HCT116 (cell line): Measurements from ENCODE around the gene MAML3. TPM values are rescaled to one million over a fixed set of nuclear protein-coding genes. Genes with fewer than 3 reads are reported as not detected.

Source experiments
- ATAC-seq: fragments of 200-7000 bp; cut with Tn5 transposase; 2 replicates; pipeline ENCODE4 v1.9.1; 2020; ENCODE audit warnings: mild to moderate bottlenecking, moderate library complexity
- BruUV-seq: library from RNA; stranded (reverse); fragments of 400-500 nt; replicated peaks from 2 replicates; lab custom pipeline; 2021; lab: Mats Ljungman, UMichigan
- CTCF ChIA-PET: fragments of 300-600 bp; sonication (Branson Sonifier 250); formaldehyde crosslinking; loops from one replicate; lab custom pipeline; 2021; ENCODE audit warnings: antibody characterized with exemption; lab: Charles Lee
- POLR2A ChIA-PET: fragments of 300-600, 350-600 bp; sonication (Branson Sonifier 250); formaldehyde crosslinking; loops from one replicate; lab custom pipeline; 2021; ENCODE audit warnings: antibody characterized with exemption; lab: Charles Lee
- RAD21 ChIA-PET, 2 experiments: fragments of 300-600 bp; sonication (Branson Sonifier 250); formaldehyde crosslinking; loops; one replicate each; lab custom pipeline; 2023; ENCODE audit warnings: low total read pairs in 2 of 2; ENCODE audit not compliant: uncharacterized antibody in 2 of 2, unreplicated experiment in 2 of 2, low non-redundant PET in 1 of 2; lab: Charles Lee
- DNase-seq: peaks from one replicate; pipeline ENCODE4 v3.0.0-alpha.2; 2010; ENCODE audit warnings: low read depth, low spot score
- H2AFZ ChIP-seq: fragments of 200-600 bp; shearing (Covaris generic), sonication (generic); 2 replicates; pipeline ENCODE4 v1.6.1; 2017; ENCODE audit warnings: low read depth, mixed run types, mixed read lengths, antibody characterized with exemption, low read length; ENCODE audit not compliant: poor library complexity, severe bottlenecking
- H3K27ac ChIP-seq: 2 replicates; pipeline ENCODE4 v1.5.1; 2012; ENCODE audit warnings: low read depth, low read length
- H3K27me3 ChIP-seq: fragments of 200-600 bp; sonication (generic); 2 replicates; pipeline ENCODE4 v1.6.1; 2016; ENCODE audit warnings: mixed run types, low read length, mixed read lengths; ENCODE audit not compliant: insufficient read depth
- H3K36me3 ChIP-seq, 2 experiments: fragments of 200-500 bp in 1 of 2; fragments of 200-600 bp in 1 of 2; sonication (Bioruptor generic) in 1 of 2; sonication (generic) in 1 of 2; 2 replicates each; pipeline versions ENCODE4 v1.5.1 to v1.6.1; 2014 to 2016; ENCODE audit warnings: low read length in 2 of 2, inconsistent platforms in 1 of 2, mixed read lengths in 1 of 2, mixed run types in 1 of 2; ENCODE audit not compliant: insufficient read depth in 2 of 2, control insufficient read depth in 1 of 2
- H3K4me1 ChIP-seq, 2 experiments: fragments of 200-600 bp in 1 of 2; sonication (generic) in 1 of 2; 2 replicates each; pipeline versions ENCODE4 v1.5.1 to v1.6.1; 2012 to 2017; ENCODE audit warnings: low read length in 2 of 2, inconsistent platforms in 1 of 2, mild to moderate bottlenecking in 1 of 2, mixed read lengths in 1 of 2, mixed run types in 1 of 2, moderate library complexity in 1 of 2; ENCODE audit not compliant: insufficient read depth in 2 of 2, control insufficient read depth in 1 of 2
- H3K4me2 ChIP-seq: fragments of 200-600 bp; sonication (generic); 2 replicates; pipeline ENCODE4 v1.6.1; 2017; ENCODE audit warnings: mixed run types, low read length, mixed read lengths
- H3K4me3 ChIP-seq, 2 experiments: fragments of 200-600 bp in 1 of 2; sonication (generic) in 1 of 2; replicated peaks in 1 of 2; 2 replicates each; pipeline ENCODE4 v1.5.1; 2011 to 2016; ENCODE audit warnings: low read length in 2 of 2, control low read depth in 1 of 2, low read depth in 1 of 2, mild to moderate bottlenecking in 1 of 2, mixed read lengths in 1 of 2, mixed run types in 1 of 2
- H3K79me2 ChIP-seq: fragments of 200-600 bp; sonication (generic); 2 replicates; pipeline ENCODE4 v1.6.1; 2017; ENCODE audit warnings: mild to moderate bottlenecking, mixed run types, low read length, moderate library complexity, mixed read lengths; ENCODE audit not compliant: insufficient read depth
- H3K9ac ChIP-seq: fragments of 200-600 bp; sonication (generic); 2 replicates; pipeline ENCODE4 v1.6.1; 2016; ENCODE audit warnings: low read length, mixed read lengths
- H3K9me2 ChIP-seq: fragments of 200-600 bp; sonication (generic), shearing (Covaris generic); 2 replicates; pipeline ENCODE4 v1.6.1; 2017; ENCODE audit warnings: mixed run types, mild to moderate bottlenecking, moderate library complexity; ENCODE audit not compliant: insufficient read depth
- H3K9me3 ChIP-seq, 2 experiments: fragments of 200-500 bp in 1 of 2; fragments of 200-600 bp in 1 of 2; sonication (Bioruptor generic) in 1 of 2; sonication (generic) in 1 of 2; 2 replicates each; pipeline ENCODE4 v1.6.1; 2014 to 2017; ENCODE audit warnings: low read length in 2 of 2, mixed read lengths in 2 of 2, inconsistent platforms in 1 of 2, low read depth in 1 of 2, mild to moderate bottlenecking in 1 of 2, mixed run types in 1 of 2, moderate library complexity in 1 of 2; ENCODE audit not compliant: control insufficient read depth in 1 of 2, insufficient read depth in 1 of 2
- H4K20me1 ChIP-seq: fragments of 200-600 bp; sonication (generic), shearing (Covaris generic); 2 replicates; pipeline ENCODE4 v1.6.1; 2017; ENCODE audit warnings: mixed run types, mild to moderate bottlenecking, moderate library complexity; ENCODE audit not compliant: insufficient read depth
- ATF3 ChIP-seq: IDR thresholded peaks from 2 replicates; pipeline ENCODE4 v1.6.1; 2012
- CBX3 ChIP-seq: IDR thresholded peaks from 2 replicates; pipeline ENCODE4 v1.6.1; 2012; ENCODE audit warnings: low read depth
- EGR1 ChIP-seq: IDR thresholded peaks from 2 replicates; pipeline ENCODE4 v1.6.1; 2012; ENCODE audit warnings: low read depth
- JUND ChIP-seq: IDR thresholded peaks from 2 replicates; pipeline ENCODE4 v1.6.1; 2012
- POLR2A ChIP-seq: IDR thresholded peaks from 2 replicates; pipeline ENCODE4 v1.7.0; 2011; ENCODE audit warnings: borderline replicate concordance; ENCODE audit not compliant: insufficient read depth, insufficient read length; ENCODE audit errors: extremely low read depth
- REST ChIP-seq: IDR thresholded peaks from 2 replicates; pipeline ENCODE4 v1.6.1; 2012; ENCODE audit warnings: low read depth
- SIN3A ChIP-seq: IDR thresholded peaks from 2 replicates; pipeline ENCODE4 v1.6.1; 2012; ENCODE audit warnings: low read depth
- SP1 ChIP-seq: IDR thresholded peaks from 2 replicates; pipeline ENCODE4 v1.6.1; 2012; ENCODE audit warnings: low read depth
- SRF ChIP-seq: IDR thresholded peaks from 2 replicates; pipeline ENCODE4 v1.6.1; 2012; ENCODE audit warnings: low read depth
- intact Hi-C: fragments of 100-400 bp; cut with micrococcal nuclease; formaldehyde crosslinking; loops from 2 replicates; pipeline ENCODE4 v1.10.0; 2022
- total RNA-seq: library from RNA; stranded (reverse); gene quantifications from one replicate; pipeline ENCODE4 v1.2.1, GENCODE V29; 2021; ENCODE audit not compliant: unreplicated experiment
- TF ChIP-seq, protein P1 (sequence below), 3 experiments: fragments of 200-600 bp in 1 of 3; sonication (generic) in 1 of 3; IDR thresholded peaks in 2 of 3; conservative IDR thresholded peaks in 1 of 3; 2 replicates each; pipeline ENCODE4 v1.5.1; 2012 to 2017; ENCODE audit warnings: low read depth in 2 of 3, low read length in 2 of 3, antibody characterized with exemption in 1 of 3, borderline replicate concordance in 1 of 3, control low read depth in 1 of 3, mild to moderate bottlenecking in 1 of 3, mixed read lengths in 1 of 3, mixed run types in 1 of 3, moderate library complexity in 1 of 3; ENCODE audit not compliant: insufficient read depth in 1 of 3

Gene MAML3
- total RNA-seq, 1 experiment from 2014 or later: 3.1 TPM

- no peak overlapping the region for H2AFZ ChIP-seq
- H3K9ac ChIP-seq: no peak overlapping the region
- H4K20me1 ChIP-seq: no peaks in the 10 kb centered on the region
- no TSS peak for BruUV-seq
- H3K4me1 ChIP-seq: peaks cover 0 to under 1% of the 10 kb centered on the region in 2 experiments; a peak in 1 of 4 replicates
- no peaks in the 10 kb centered on the region for H3K9me2 ChIP-seq
- no peak overlapping the region for H3K27ac ChIP-seq
- RAD21 ChIA-PET: no interaction called here
- H3K36me3 ChIP-seq: no peaks in the 10 kb centered on the region
- POLR2A ChIA-PET: no interaction called here
- H3K9me3 ChIP-seq: no peaks in the 10 kb centered on the region
- no peaks in the 10 kb centered on the region for H3K27me3 ChIP-seq
- no peak for ATAC-seq
- no peak overlapping the region for H3K4me2 ChIP-seq
- no peak for DNase-seq
- TF ChIP-seq SP1: no peak
- no peak for TF ChIP-seq SIN3A
- TF ChIP-seq EGR1: no peak
- no peak for TF ChIP-seq ATF3
- TF ChIP-seq REST: no peak
- TF ChIP-seq, protein P1, sequence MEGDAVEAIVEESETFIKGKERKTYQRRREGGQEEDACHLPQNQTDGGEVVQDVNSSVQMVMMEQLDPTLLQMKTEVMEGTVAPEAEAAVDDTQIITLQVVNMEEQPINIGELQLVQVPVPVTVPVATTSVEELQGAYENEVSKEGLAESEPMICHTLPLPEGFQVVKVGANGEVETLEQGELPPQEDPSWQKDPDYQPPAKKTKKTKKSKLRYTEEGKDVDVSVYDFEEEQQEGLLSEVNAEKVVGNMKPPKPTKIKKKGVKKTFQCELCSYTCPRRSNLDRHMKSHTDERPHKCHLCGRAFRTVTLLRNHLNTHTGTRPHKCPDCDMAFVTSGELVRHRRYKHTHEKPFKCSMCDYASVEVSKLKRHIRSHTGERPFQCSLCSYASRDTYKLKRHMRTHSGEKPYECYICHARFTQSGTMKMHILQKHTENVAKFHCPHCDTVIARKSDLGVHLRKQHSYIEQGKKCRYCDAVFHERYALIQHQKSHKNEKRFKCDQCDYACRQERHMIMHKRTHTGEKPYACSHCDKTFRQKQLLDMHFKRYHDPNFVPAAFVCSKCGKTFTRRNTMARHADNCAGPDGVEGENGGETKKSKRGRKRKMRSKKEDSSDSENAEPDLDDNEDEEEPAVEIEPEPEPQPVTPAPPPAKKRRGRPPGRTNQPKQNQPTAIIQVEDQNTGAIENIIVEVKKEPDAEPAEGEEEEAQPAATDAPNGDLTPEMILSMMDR (IDR thresholded peaks at IDR 0.05 in 2 of 3, conservative IDR thresholded peaks at IDR 0.05 in 1 of 3; ENCODE audit: borderline replicate concordance in 1 of 3, insufficient read depth in 1 of 3, low read depth in 2 of 3, low read length in 2 of 3): no peak
- TF ChIP-seq JUND: no peak
- TF ChIP-seq CBX3: no peak
- TF ChIP-seq POLR2A: no peak
- TF ChIP-seq SRF: no peak
- intact Hi-C loops: no loop called here
- CTCF ChIA-PET: no interaction called here
- no peaks in the 10 kb centered on the region for H3K79me2 ChIP-seq
- no peak overlapping the region for H3K4me3 ChIP-seq
These were observed 9.9 kb downstream of the MAML3 start for GRCh38 chr4:140144050-140144449.
